Measurements from ENCODE around the gene DPYSL4.
"Not testable (repeated sequence)": the region's sequence is repeated elsewhere in the genome, so short reads cannot be mapped to it uniquely, and the experiment has no call there.

Gene DPYSL4

DNA sequence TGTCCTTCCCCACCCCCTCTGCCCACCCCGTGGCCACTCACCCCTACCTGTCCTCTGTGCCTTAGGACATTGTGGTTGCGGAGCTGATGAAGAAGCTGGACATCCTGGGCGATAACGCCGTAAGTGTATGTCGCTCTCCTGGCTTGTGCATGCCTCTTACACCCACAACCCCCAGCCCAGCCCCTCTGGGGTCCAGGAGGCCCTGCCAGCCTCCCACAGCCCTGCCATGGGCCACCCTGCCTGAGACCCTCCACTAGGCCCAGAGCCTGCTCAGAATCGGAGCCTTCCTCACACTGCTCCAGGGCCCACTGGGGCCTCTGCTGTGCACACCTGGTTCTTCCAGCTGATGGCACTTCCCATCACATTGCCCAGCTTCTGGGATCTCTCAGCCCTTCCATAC is 36.8 kb upstream of the DPYSL4 start:
- no peak for DNase-seq (ENCODE audit: low spot score)

DNA sequence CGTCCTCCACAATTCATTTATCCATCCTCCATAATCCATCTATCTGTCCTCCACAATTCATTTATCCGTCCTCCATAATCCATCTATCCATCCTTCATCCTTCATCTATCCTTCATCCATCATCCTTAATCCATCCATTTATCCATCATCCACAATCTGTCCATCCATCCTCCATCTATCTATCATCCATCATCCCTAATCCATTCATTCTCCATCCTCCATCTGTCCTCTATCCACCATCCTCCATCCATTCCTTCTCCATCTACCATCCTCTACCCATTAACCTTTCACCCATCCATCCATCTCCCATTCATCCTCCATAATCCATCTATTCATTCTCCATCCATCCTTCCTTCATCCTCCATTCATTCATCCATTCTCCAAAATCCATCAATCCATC is 36.0 kb upstream of the DPYSL4 start:
- no peak for DNase-seq (ENCODE audit: low spot score)

DNA sequence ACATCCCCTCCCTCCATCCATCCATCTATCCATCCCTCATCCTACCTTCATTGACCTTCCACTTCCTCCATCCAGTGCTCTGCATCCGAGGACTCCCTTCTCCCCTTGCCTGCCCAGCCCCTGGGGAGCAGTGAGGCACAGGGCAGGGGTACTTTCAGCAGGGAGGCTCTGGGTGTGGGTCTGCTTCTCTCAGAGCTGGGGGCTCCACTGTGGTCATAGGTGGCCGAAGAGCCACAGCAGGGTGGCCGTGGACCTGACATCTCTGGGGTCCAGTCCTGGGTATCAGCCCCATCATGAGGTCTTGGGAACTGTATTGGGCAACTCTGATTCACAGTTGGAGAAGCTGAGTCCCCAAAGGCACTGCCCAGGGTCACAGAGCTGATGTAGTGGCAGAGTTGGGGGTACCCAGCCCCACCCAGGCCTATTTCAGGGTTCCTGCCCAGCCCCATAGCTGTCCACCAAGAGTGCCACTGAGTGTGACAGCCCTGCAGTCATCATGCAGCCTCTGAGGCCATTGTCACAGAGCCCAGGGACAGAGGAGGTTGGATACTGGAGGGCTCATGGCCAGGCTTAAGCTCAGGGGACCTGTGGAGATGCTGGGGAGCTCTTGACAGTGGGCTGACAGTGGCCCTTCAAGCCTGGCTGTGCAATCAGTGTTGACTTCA is 35.3 kb upstream of the DPYSL4 start:
- DNase-seq (ENCODE audit: low spot score): no peak

GRCh38 chr10:132151951-132152505 is 34.7 kb upstream of the DPYSL4 start:
- DNase-seq (ENCODE audit: low spot score): no peak

DNA sequence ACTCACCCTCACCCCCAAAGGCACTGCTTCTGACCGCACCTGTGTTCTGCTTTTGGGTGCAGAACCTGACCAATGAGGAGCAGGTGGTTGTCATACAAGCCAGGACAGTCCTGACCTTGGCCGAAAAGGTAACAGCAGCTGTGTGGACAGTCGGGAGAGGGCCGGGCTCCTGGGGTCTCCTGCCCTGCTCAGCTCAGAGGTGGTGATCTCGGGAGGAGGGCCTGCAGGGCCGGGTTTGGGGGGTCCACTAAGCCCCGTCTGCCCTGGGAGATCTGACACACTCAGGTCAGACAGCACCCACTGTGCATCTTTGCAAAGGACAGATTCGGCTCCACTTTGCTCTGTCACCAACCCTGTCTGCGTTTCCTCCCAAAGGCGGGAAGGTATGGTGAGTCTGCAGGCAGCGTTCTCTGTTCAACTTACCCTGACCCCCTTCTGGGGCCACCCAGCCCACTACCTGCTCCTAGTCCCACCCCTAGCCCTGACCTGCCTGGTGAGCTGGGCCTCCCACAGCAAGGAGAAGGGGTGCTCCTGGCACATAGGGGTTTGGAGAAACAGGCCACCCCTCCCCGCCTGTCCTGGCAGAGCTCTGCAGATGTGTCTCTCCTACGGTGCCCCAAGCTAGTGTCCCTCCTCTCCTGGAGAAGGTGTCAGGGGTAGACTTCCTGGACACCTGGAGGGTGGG is 33.7 kb upstream of the DPYSL4 start:
- DNase-seq (ENCODE audit: low spot score): no peak

DNA sequence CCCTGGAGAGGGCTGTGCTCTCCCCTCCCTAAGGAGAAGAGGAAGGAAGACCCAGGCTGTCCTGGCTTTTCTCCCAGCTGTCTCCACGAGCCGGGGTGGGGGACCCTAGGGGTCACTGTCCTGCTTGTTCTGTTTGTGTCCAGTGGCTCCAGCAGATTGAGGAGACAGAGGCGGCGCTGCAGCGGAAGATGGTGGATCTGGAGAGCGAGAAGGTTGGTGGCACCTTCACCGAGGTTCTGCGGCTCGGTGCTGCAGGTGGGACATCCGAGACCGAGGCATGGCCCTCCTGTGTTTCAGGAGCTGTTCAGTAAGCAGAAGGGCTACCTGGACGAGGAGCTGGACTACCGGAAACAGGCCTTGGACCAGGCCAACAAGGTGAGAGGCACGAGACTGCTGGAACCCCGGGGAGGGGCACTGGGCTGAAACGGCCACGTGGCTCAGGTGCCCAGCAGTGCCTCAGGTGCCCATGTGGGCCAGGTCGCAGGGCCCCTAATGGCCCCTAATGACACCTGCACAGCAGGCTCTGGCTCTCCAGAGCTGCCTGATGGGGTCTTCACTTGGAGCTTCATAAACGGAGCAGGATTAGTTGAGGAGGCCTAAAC is 33.0 kb upstream of the DPYSL4 start:
- no peak for DNase-seq (ENCODE audit: low spot score)

- DNase-seq (ENCODE audit: low spot score): no peak
These were observed 32.3 kb upstream of the DPYSL4 start for GRCh38 chr10:132154440-132154839.

GRCh38 chr10:132154931-132155330 is 31.8 kb upstream of the DPYSL4 start:
- DNase-seq (ENCODE audit: low spot score): no peak

- no peak for DNase-seq (ENCODE audit: low spot score)
These were observed 30.9 kb upstream of the DPYSL4 start for GRCh38 chr10:132155723-132156381.

DNA sequence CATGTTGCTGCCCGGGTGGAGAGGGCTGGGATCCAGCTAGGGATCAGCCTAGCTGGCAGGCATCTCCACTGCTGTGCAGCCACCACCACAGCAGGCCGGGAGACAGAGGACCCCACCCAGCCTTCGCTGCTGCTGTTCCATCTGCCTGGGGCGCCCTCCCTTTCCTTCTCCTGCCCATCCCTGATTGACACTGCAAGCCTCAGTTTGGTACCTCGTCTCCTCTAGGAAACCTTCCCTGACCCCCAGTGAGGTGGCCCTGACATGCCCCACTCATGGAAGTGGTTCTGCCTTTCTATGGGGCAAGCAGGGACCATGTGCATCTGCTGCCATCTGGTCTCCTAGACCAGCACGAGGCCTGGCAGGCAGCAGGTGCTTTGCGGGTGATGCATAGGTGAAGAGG is 30.4 kb upstream of the DPYSL4 start:
- no peak for DNase-seq (ENCODE audit: low spot score)

DNA sequence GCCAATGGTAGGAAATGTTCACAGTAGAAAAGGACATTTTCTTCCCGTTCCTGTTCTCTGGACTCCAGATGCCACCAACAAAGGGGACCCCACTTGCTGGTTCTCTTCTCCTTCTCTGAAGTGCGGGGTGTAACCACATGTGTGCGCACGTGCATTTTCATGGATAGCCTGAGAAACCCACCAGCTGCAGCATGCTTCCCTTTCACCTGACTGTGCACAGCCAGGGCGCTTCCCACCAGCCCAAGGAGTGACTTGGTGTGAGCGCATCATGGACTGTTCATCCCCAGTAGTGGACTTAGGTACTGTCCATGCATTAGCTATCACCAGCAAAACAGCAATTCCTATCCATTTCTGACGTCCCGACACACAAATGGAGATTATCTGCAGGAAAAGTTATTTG is 29.6 kb upstream of the DPYSL4 start:
- DNase-seq (ENCODE audit: low spot score): no peak

DNA sequence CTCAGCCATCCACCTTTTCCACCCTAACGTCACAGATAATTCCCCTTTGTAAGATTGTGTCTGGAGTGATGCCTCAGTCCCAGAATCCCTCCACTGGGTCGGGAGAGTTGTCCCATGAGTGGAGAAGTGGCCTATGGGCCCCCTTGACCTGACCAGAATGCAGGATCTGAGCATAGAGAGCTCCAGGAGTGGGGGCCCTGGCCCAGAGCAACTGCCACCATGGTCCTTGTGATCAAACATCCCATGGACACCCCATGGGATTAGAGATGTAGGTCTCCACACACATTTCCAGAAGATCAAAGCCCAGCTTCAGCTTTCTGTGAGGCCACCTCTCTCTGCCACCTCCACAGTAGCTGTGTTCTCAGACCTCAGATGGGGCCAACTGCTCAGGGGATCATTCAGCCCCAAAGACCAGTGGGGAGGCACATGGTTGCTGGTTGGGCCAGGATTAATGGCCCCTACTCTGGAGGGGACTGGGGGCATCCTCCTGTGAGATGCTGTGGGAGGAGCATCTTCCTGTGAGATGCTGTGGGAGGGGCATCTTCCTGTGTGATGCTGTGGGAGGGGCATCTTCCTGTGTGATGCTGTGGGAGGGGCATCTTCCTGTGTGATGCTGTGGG is 28.5 kb upstream of the DPYSL4 start:
- DNase-seq (ENCODE audit: low spot score): peak; percentile 78

- peak; percentile 57 for DNase-seq (ENCODE audit: low spot score)
These were observed 27.9 kb upstream of the DPYSL4 start for GRCh38 chr10:132158823-132159222.

DNA sequence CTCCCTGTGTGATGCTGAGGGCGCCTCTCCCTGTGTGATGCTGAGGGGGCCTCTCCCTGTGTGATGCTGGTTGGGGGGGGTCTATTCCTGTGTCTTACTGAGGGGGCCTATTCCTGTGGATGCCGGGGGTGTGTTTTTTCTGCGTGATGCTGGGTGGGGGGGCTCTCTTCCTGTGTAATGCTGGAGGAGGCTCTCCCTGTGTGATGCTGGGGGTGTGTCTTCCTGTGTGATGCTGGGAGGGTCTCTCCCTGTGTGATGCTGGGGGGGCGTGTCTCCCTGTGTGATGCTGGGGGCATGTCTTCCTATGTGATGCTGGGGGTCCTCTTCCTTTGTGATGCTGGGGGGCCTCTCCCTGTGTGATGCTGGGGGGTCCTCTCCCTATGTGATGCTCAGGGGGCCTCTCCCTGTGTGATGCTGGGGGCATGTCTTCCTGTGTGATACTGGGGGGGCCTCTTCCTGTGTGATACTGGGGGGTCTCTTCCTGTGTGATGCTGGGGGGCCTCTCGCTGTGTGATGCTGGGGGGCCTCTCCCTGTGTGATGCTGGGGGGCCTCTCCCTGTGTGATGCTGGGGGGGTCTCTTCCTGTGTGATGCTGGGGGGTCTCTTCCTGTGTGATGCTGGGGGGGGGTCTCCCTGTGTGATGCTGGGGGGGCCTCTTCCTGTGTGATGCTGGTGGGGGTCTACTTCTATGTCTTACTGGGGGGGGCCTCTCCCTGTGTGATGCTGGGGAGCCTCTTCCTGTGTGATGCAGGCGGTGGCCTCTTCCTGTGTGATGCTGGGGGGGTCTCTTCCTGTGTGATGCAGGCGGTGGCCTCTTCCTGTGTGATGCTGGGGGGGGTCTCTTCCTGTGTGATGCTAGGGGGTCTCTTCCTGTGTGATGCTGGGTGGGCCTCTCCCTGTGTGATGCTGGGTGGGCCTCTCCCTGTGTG is 27.2 kb upstream of the DPYSL4 start:
- peak; percentile 77 for DNase-seq (ENCODE audit: low spot score)

DNA sequence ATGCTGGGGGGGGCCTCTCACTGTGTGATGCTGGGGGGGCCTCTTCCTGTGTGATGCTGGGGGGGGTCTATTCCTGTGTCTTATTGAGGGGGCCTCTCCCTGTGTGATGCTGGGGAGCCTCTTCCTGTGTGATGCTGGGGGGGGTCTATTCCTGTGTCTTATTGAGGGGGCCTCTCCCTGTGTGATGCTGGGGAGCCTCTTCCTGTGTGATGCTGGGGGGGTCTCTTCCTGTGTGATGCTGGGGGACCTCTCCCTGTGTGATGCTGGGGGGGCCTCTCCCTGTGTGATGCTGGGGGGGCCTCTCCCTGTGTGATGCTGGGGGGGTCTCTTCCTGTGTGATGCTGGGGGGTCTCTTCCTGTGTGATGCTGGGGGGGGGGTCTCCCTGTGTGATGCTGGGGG is 26.5 kb upstream of the DPYSL4 start:
- DNase-seq (ENCODE audit: low spot score): not testable (repeated sequence)

- DNase-seq (ENCODE audit: low spot score): not testable (repeated sequence)
These were observed 25.7 kb upstream of the DPYSL4 start for GRCh38 chr10:132160834-132161622.

DNA sequence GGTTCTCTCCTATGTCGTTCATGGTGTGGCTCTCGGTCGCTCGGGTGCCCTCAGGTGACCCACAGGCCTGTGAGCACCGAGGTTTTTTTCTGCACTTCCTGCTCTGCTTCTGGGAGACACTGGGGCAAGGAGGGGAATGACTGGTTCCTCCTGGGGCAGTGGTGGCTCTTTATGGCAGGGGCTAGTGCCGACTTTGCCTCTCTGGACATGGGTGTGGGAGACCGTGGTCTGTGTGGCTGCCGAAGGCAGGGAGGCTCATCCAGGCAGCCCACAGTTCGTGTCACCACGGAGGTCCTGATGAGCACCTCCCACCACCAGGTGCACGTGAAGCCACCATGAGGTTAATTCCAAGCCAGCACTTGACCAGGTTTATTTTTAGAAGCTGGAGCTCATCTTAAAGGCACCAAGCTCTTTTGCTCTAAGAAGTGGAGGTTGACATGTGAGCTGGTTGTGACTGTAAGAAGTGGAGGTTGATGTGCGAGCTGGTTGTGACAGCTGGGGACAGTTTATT is 24.7 kb upstream of the DPYSL4 start:
- peak; percentile 76 for DNase-seq (ENCODE audit: low spot score)

GRCh38 chr10:132162590-132163277 is 24.0 kb upstream of the DPYSL4 start:
- DNase-seq (ENCODE audit: low spot score): no peak

DNA sequence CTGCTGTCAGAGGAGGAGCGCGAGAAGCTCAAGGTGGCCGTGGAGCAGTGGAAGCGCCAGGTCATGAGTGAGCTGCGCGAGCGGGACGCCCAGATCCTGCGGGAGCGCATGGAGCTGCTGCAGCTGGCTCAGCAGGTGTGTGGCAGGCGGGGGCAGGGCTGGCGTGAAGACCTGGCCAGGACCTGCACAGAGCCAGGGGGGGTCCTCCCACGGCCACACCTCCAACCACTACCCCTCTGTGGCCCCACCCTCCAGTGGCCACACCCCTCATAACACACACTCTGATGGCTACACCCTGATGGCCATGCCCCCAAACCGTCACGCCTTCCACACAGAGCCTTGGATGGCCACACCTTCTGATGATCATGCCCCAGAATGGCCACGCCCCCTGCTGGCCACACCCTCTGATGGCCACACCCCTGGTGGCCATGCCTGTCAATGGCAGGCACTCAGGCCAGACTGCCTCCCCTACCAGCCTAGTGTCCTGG is 23.4 kb upstream of the DPYSL4 start:
- DNase-seq (ENCODE audit: low spot score): peak; percentile 94
